Measurements from ENCODE around the gene BTBD3. TPM values are rescaled to one million over a fixed set of nuclear protein-coding genes. Genes with fewer than 3 reads are reported as not detected.

The BTBD3 gene
- total and polyA plus RNA-seq, 2 donors (not counting 1 experiment from before 2014, with no cell fraction given): 1.5 to 2.1 TPM

- WGBS (ENCODE audit: insufficient coverage): 100% methylated on average over 5 of the region's 7 CpGs
- H3K9me3 ChIP-seq (ENCODE audit: control extremely low read depth in 1 of 3, control insufficient read depth in 2 of 3, insufficient read depth in 1 of 3, low read length in 2 of 3): no peaks in the 10 kb centered on the region
- H3K4me2 ChIP-seq (replicated peaks; ENCODE audit: low read depth, low read length, poor library complexity, severe bottlenecking): no peak overlapping the region
- no peak overlapping the region for H3K4me3 ChIP-seq (ENCODE audit: control extremely low read depth in 1 of 5, extremely low read depth in 1 of 5, insufficient read depth in 1 of 5, low read depth in 2 of 5, low read length in 4 of 5)
- no peaks in the 10 kb centered on the region for H4K20me1 ChIP-seq (ENCODE audit: control insufficient read depth, insufficient read depth, low read length, poor library complexity, severe bottlenecking)
- ATAC-seq (ENCODE audit: low read depth) (no peak), DNase-seq (no peak)
- no peak overlapping the region for H3K27ac ChIP-seq (ENCODE audit: low read length in 2 of 2)
- no peak for TF ChIP-seq CTCF (IDR thresholded peaks at IDR 0.05)
- TF ChIP-seq EZH2 (IDR thresholded peaks at IDR 0.05; ENCODE audit: borderline replicate concordance, insufficient read depth, low read depth, low read length, poor library complexity, severe bottlenecking): no peak
- no peaks in the 10 kb centered on the region for H3K9me3 Mint-ChIP-seq (ENCODE audit: insufficient read depth)
- intact Hi-C loops (cut with micrococcal nuclease): no loop called here
- H3K9ac ChIP-seq (ENCODE audit: low read length): no peak overlapping the region
- no peak overlapping the region for H2AFZ ChIP-seq (ENCODE audit: insufficient read depth, low read depth, low read length, poor library complexity, severe bottlenecking)
- H3K27ac Mint-ChIP-seq: no peak overlapping the region
- no peak overlapping the region for H3K4me3 Mint-ChIP-seq
- no peaks in the 10 kb centered on the region for H3K4me1 Mint-ChIP-seq
- no peaks in the 10 kb centered on the region for H3K4me1 ChIP-seq (ENCODE audit: control insufficient read depth in 2 of 2, insufficient read depth in 2 of 2, low read length in 2 of 2)
- H3K79me2 ChIP-seq (ENCODE audit: control insufficient read depth, insufficient read depth, low read length): no peaks in the 10 kb centered on the region
- CTCF ChIA-PET: no interaction called here
- no peaks in the 10 kb centered on the region for H3K27me3 ChIP-seq (replicated peaks in 1 of 4; ENCODE audit: control extremely low read depth in 1 of 4, control insufficient read depth in 3 of 4, insufficient read depth in 4 of 4, low read length in 3 of 4)
- H3K36me3 ChIP-seq (replicated peaks in 1 of 2; ENCODE audit: control extremely low read depth in 1 of 2, control insufficient read depth in 1 of 2, extremely low read depth in 1 of 2, insufficient read depth in 2 of 2, low read length in 1 of 2): no peaks in the 10 kb centered on the region
- POLR2A ChIA-PET: no interaction called here
- no peaks in the 10 kb centered on the region for H3K27me3 Mint-ChIP-seq
Observed at GRCh38 chr20:11882651-11883050, 35.0 kb upstream of the BTBD3 start.

GRCh38 chr20:11888648-11889047 lies 29.0 kb upstream of the BTBD3 start:
- WGBS (ENCODE audit: insufficient coverage): 83% methylated on average over 1 of the region's 1 CpG
- H3K27me3 ChIP-seq (replicated peaks in 1 of 4; ENCODE audit: control extremely low read depth in 1 of 4, control insufficient read depth in 3 of 4, insufficient read depth in 4 of 4, low read length in 3 of 4): peaks cover 0 to 3% (median 0%) of the 10 kb centered on the region in 4 experiments
- H3K4me2 ChIP-seq (replicated peaks; ENCODE audit: low read depth, low read length, poor library complexity, severe bottlenecking): no peak overlapping the region
- H3K9me3 ChIP-seq (ENCODE audit: control extremely low read depth in 1 of 3, control insufficient read depth in 2 of 3, insufficient read depth in 1 of 3, low read length in 2 of 3): no peaks in the 10 kb centered on the region
- intact Hi-C loops (cut with micrococcal nuclease): no loop called here
- DNase-seq (no peak), ATAC-seq (ENCODE audit: low read depth) (no peak)
- no peaks in the 10 kb centered on the region for H3K79me2 ChIP-seq (ENCODE audit: control insufficient read depth, insufficient read depth, low read length)
- Mint-ChIP-seq H3K27ac (no peak overlapping the region), H3K27me3 (peaks cover 19% of the 10 kb centered on the region), H3K4me3 (no peak overlapping the region), H3K4me1 (peaks cover 18% of the 10 kb centered on the region), H3K9me3 (ENCODE audit: insufficient read depth) (no peaks in the 10 kb centered on the region)
- TF ChIP-seq EZH2 (IDR thresholded peaks at IDR 0.05; ENCODE audit: borderline replicate concordance, insufficient read depth, low read depth, low read length, poor library complexity, severe bottlenecking) (no peak), CTCF (IDR thresholded peaks at IDR 0.05) (no peak)
- H3K4me3 ChIP-seq (ENCODE audit: control extremely low read depth in 1 of 5, extremely low read depth in 1 of 5, insufficient read depth in 1 of 5, low read depth in 2 of 5, low read length in 4 of 5): no peak overlapping the region
- no peak overlapping the region for H3K27ac ChIP-seq (ENCODE audit: low read length in 2 of 2)
- no peak overlapping the region for H3K9ac ChIP-seq (ENCODE audit: low read length)
- H2AFZ ChIP-seq (ENCODE audit: insufficient read depth, low read depth, low read length, poor library complexity, severe bottlenecking): no peak overlapping the region
- no peaks in the 10 kb centered on the region for H4K20me1 ChIP-seq (ENCODE audit: control insufficient read depth, insufficient read depth, low read length, poor library complexity, severe bottlenecking)
- no peaks in the 10 kb centered on the region for H3K36me3 ChIP-seq (replicated peaks in 1 of 2; ENCODE audit: control extremely low read depth in 1 of 2, control insufficient read depth in 1 of 2, extremely low read depth in 1 of 2, insufficient read depth in 2 of 2, low read length in 1 of 2)
- ChIA-PET CTCF (no interaction called here), POLR2A (no interaction called here)
- H3K4me1 ChIP-seq (ENCODE audit: control insufficient read depth in 2 of 2, insufficient read depth in 2 of 2, low read length in 2 of 2): peaks cover 5 to 18% of the 10 kb centered on the region in 2 donors
